ENCODE measurements around the gene C4BPA.

The C4BPA gene

GRCh38 chr1:207077470-207078377, 26.3 kb upstream of the C4BPA start:
- DNase-seq (ENCODE audit: low spot score), result peak; percentile 85

DNA sequence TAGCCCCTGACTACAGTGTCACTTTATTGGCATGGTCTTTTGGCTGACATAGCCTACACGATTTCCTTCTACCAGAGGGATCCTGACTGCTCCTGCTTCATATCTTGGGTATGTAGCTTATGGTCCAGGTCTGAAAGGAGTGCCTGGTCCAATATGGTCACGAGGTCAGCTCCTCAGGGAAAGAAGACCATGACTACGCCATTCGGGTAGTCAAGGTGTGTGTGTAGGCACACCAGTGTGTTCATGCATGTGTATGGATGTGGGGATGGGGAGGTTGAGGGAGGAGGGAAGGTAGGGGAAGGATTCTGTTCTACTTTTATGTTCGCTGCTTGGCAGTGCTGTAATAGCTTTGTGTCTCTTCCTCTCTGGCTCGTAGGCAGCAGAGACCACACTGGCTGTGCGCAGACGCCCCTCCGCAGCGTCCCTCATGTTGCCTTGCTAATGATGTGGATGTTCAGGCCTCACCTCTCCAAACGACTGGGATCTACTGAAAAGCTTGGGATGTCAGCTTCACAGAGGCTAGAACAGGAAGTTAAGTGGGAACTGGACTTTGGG, 25.4 kb upstream of the C4BPA start:
- no peak for DNase-seq (ENCODE audit: low spot score)

DNA sequence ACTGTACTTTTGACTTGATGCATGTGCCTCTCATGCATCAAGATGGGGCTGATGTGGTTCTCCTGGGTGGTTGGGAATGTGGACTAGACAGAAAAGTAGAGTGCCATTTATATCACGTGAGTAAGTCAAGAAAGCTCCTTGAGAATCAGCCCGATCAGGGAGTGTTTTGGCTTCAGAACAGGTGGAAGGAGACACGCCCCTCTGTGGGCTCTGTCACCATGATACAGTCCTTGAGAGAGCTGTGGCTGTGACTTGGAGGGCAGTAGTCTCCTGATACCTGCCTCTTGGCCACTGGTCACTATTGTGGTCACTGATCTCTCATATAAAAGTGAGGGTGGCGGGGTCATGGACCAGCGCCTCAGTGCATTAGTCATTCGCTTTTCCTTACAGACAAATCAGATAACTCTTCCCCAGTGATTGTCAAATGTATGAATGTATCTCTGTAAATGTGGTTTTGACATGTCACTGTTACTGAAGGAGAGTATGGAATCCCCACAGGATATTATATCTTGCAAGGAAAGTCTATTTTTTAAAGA, 24.3 kb upstream of the C4BPA start:
- no peak for DNase-seq (ENCODE audit: low spot score)

DNA sequence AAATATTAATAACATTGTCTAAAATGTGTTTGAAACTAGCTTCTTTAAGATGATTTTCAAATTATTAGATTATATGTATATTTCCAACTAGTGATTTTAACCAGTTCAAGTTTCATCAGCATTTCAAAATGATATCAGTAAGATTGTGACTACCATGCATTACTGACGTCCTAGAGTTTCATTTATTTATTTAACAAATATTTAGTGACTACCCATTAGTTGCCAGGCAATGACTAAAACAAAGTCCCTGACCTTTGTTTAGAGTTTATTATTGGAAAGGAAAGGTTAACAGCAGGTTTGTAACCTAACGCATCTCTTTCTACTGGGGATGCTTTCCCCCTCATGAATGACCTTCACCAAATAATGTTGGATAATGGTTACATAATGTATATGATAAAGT, 22.9 kb upstream of the C4BPA start:
- DNase-seq (ENCODE audit: low spot score), result no peak

DNA sequence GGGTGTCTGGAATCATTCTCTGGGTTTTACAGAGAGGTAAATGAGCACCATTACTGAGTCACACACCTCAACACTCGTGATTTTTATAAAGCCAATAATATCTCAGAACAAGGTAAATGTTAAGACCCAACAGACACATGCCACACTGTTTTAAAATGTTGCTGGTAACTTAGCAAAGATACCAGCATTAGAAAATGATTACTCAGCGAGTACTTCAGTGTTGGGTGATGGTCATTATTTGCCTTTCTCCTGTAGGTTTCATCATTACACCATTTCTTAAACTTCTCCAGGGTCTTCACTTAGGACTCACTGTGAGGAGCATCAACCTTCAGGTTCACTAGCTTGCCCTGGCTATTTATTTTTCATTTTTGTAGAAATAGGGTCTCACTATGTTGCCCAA, 22.2 kb upstream of the C4BPA start:
- DNase-seq (ENCODE audit: low spot score), result no peak

- no peak for DNase-seq (ENCODE audit: low spot score)
Observed at GRCh38 chr1:207084232-207084631, 19.8 kb upstream of the C4BPA start.

DNA sequence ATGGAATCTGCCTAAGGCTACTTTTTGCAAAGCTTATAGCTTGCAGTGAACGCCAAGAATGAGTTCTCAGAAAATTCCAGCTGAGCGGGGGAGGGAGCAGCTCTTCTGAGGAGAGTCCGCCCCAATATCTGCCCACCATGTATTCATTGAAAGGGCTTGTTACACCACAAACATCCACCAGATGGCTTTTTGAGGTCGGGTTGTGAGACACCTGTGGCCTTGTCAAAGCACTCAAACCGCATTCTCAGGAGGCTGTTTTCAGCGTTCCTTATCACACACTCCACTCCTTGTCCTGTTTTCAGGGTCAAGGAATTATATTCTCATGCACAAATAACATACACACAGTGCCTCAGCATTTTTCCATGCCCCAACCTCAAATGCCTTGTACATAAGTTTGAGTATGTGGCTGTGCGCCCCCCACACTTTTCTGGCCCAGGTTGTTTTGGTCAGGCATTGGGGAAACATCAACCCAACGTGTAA, 19.3 kb upstream of the C4BPA start:
- DNase-seq (ENCODE audit: low spot score), result peak; percentile 61

GRCh38 chr1:207085887-207086286, 18.1 kb upstream of the C4BPA start:
- no peak for DNase-seq (ENCODE audit: low spot score)

GRCh38 chr1:207088161-207088560, 15.9 kb upstream of the C4BPA start:
- DNase-seq (ENCODE audit: low spot score), result no peak

GRCh38 chr1:207088701-207089626, 15.1 kb upstream of the C4BPA start, which contains the start of gene C4BPB:
Gene C4BPB (plus strand): TSS chr1:207088860. CDS start chr1:207089532, 672 bp downstream.
- DNase-seq (ENCODE audit: low spot score), result no peak

DNA sequence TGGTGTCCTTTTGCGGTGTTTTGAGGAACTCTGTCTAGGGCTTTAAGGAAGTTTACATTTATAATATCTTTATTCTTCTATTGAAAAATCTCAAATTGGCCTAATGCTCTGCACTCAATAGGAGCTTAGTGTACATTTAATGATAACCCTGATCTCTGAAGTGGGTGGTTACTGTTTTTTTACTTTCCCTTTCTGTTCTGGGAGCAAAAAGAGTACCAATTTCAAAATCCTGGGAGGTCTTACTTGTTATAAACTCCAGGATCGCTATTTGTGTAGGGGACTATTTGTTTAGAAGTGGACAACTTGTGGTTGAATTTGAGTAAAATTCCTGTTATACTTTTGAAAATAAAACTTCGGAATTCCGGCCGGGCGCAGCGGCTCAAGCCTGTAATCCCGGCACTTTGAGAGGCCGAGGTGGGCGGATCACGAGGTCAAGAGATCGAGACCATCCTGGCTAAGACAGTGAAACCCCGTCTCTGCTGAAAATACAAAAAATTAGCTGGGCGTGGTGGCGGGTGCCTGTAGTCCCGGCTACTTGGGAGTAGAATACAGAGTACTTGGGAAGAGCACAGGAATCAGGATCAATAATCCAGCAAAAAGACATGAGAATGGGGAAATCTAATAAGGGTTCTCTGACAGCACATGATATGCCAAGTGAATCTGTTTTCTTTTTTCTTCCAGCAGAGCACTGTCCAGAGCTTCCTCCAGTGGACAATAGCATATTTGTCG, 14.2 kb upstream of the C4BPA start:
- no peak for DNase-seq (ENCODE audit: low spot score)

DNA sequence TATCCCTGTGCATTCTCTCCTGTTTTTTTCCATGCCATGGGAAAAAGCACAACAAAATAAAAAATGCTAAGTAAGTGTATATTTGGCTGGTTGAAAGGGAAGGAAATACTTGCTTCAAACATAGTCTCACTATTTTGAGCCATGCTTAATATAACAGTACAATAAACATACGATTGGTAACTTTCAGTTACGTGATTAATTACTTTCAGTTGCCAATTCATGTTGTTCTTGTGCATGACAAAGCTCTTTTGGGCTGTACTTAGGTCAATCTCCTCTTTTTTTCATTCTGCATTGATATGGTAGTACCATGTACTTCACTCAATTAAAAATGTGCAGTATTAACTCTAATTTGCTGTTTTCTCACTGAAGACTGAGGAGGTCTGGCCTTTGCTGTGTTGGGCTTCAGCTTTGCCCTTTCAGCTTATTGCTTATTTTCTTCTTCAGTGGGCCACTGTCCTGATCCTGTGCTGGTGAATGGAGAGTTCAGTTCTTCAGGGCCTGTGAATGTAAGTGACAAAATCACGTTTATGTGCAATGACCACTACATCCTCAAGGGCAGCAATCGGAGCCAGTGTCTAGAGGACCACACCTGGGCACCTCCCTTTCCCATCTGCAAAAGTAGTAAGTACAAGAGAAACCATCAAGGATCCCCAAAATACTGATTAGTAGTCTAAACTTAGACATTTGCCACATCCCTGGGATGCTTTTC, 12.7 kb upstream of the C4BPA start:
- DNase-seq (ENCODE audit: low spot score), result no peak

DNA sequence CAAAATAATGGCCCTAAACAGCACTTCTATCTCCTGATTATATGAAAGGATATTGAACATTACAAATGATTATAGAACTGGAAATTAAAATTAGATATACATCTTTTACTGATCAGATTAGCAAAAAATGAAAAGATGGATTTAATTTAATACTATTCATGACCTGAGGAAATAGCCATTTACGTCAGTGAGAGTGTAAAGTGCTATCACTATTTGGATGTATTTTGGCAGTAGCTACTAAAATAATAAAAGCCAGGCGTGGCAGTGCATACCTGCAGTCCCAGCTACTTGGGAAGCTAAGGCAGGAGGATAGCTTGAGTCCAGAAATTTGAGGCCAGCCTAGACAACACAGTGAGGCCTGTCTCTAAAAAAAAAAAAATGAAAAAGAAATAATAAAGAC, 10.1 kb upstream of the C4BPA start:
- DNase-seq (ENCODE audit: low spot score), result no peak

- DNase-seq (ENCODE audit: low spot score), result no peak
Observed at GRCh38 chr1:207097871-207098324, 6.1 kb upstream of the C4BPA start.

- no peak for DNase-seq (ENCODE audit: low spot score)
Observed at GRCh38 chr1:207101720-207102119, 2.3 kb upstream of the C4BPA start.

- no peak for DNase-seq (ENCODE audit: low spot score)
Observed at GRCh38 chr1:207102146-207102545, 1.9 kb upstream of the C4BPA start.

- no peak for DNase-seq (ENCODE audit: low spot score)
Observed at GRCh38 chr1:207102659-207103058, 1.4 kb upstream of the C4BPA start.

- DNase-seq (ENCODE audit: low spot score), result no peak
Observed at GRCh38 chr1:207109004-207109403, 5.0 kb downstream of the C4BPA start.

DNA sequence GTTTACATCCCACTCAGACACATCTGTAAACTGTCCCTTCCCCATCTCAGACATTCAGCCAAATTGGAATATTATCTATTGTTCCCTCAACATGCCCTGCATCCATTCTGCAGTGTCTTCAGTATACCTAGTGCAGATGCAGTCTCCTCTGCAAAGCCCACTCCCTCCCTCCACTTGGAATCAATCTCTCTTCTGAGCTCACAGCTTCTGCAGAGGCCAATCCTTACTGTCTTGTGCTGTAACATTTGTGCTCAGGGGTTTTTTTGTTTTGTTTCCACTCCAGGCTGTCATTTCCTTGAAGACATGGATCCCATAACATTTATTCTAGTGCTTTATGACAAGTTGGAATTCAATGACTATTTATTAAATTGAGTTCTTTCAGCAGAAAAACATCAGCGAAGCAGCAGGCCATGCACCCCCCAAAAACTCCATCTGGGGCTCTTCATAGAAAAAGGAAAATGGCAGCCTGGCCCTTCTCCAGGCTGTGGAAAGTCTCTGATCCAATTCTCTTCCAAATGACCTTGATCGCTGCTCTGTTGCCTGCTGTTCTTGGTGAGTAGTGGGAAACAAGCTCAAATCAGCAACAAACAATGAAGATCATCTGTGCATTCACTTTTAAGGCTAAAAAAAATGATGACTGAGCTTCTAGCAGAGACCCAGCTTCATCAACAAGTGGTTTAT, 8.7 kb downstream of the C4BPA start:
- no peak for DNase-seq (ENCODE audit: low spot score)

DNA sequence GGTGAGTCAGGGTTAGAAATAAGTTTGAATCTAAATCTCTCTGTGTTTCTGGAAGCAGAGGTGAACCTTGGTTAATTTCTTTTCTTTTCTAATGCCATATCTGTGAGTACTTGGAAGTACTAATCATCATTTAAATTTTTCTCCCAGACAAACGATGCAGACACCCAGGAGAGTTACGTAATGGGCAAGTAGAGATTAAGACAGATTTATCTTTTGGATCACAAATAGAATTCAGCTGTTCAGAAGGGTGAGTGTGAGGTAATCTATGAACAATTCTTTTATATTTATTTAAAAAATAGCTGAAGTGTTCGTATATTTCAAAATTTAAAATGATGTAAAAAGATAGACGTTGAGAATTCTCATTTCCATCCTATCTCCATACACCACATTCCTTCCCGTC, 11.2 kb downstream of the C4BPA start:
- no peak for DNase-seq (ENCODE audit: low spot score)

Measured in AG20443 (cell line).